SIG-M5 (cell line): ENCODE measurements around the gene HTT.
"Not testable (repeated sequence)": the region's sequence is repeated elsewhere in the genome, so short reads cannot be mapped to it uniquely, and the experiment has no call there.

Experiments
- DNase-seq: peaks from one replicate; lab custom pipeline; 2025; lab: John Stamatoyannopoulos, UW

The HTT gene

DNA sequence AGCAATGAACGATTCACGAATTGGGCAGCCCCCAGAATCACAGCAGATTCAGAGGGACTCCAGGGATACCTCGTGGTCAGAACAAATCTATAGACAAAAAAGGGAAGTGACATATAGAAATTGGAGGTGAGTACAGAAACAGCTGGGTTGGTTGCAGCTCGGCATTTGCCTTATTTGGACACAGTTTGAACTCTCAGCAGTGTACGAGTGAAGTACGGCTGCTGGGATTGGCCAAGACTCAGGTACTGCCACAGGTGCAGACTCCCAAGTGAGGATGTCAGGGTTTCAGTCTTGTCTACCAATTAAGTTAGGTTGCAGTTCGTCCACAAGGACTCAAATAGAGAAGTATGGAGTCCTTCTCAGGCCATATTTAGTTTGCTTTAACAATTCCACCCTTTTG is 28.3 kb upstream of the HTT start:
- no peak for DNase-seq

DNA sequence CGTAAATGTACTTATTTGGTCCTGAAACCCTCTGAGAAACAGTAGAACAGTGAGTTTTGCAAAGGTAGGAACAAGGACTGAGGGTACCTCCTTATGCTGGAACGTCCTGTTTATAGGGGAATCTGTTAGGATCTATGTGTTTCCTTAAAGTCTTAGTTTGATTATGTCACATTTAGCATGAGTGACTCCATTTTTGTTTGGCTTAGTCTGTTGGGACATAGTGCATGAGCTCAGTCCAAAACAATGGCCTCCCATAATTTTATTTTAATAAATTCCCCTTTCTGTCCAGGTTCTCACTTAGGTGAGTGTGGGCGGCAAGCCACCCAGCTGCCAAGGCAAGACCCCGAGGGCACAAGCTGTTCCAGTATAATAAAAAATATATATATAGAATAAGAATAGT is 27.9 kb upstream of the HTT start:
- no peak for DNase-seq

DNA sequence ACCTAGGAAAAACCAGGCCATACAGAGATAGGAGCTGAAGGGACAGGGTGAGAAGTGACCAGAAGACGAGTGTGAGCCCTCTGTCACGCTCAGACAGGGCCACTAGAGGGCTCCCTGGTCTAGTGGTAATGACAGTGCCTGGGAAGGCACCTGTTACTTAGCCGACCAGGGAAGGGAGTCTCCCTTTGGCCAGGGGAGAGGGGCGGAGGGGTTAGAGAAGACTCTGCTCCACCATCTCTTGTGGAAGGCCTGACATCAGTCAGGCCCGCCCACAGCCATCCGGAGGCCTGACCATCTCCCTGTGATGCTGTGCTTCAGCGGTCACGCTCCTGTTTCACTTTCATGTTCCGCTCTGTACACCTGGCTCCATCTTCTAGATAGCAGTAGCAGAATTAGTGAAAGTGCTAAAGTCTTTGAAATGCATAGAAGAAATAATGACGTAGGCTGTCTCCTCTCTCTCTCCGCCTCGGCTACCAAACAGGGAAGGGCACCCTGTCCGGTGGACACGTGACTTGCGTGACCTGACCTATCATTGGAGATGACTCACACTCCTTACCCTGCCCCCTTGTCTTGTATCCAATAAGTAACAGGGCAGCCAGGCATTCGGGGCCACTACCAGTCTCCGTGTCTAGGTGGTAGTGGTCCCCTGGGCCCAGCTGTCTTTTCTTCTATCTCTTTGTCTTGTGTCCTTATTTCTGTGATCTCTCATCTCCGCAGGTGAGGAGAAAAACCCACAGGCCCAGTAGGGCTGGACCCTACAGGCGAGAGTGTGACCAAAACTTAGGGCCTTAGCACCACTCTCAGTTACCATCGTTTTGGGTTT is 26.8 kb upstream of the HTT start:
- DNase-seq = no peak

DNA sequence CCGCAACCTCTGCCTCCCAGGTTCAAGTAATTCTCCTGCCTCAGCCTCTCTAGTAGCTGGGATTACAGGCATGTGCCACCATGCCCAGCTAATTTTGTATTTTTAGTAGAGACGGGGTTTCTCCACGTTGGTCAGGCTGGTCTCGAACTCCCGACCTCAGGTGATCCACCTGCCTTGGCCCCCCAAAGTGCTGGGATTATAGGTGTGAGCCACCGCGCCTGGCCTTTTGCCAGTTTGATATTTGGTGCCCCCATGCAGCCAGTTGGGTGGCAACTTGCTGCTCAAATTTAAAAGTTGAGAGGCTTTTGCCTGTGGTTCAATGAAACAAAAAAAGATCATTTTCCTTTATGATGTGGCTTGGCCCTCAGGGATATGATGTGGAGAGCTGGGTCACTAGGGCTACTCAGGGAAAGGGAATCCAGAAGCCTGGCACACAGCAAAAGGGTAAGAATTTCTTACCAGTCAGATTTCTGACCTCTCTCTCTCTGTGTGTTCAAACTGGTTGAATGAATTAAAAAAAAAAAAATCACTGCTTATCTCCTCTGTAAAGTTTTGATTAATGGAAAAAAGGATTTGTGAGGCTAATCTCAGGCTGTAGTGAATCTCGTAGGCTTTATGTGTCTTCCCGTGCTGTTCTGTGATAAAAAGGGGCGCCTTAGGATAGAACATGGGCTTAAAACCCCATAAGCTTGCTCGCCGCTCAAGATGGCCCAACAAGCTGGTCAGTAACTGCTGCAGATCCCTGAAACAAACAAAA is 23.2 kb upstream of the HTT start:
- DNase-seq = not testable (repeated sequence)

DNA sequence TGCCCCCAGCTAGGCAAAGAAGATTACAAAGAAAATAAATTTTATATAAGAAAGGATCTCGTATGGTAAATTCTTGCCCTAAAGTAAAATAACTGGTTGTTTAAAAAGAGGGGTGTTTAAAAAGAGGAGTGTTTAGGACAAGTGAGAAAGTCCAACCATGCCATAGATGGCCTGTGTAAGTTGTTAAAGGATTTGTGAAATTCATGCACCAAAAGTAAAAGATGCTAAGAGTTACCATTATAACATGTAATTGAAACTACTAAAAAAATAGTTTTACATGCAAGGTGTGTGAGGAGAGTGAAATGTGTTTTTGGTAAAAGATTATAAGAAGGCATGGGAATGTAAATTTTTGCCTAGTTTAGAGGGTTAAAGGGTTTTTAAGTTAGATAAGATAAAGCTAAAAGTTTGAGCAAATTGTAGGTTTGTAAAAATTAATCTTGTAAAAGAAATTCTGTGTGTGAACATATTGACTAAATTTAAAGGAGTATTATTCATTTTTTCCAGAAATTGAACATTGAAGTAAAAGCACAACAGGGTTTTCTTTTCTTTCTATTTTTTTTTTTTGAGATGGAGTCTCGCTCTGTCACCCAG is 20.2 kb upstream of the HTT start:
- DNase-seq = no peak

DNA sequence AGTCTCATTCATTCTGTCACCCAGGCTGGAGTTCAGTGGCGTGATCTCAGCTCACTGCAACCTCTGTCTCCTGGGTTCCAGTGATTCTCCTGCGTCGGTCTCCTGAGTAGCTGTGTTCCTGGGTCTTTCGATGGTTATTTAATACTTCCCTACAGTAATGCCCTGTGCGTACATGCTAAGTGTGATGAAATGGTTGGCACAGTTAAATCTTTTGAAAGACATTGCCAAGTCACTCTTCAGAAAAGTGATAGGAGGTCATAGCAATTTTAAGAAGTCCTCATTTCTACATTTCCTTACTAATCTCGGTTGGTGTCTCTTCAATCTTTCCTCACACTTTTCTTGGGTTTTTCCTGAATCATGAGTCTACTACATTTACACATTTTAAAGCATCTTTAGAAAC is 14.5 kb upstream of the HTT start:
- DNase-seq = no peak

DNA sequence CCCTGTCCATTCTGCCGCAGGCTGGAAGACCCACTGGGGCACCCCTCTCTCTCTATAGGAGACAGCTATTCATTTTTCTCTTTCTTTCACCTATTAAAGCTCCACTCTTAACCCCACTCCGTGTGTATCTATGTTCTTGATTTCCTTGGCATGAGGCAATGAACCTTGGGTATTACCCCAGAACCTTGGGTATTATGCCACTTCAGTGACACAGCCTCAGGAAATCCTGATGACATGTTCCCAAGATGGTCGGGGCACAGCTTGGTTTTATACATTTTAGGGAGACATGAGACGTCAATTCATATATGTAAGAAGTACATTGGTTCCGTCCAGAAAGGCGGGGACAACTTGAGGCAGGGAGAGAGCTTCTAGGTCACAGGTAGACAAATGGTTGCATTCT is 13.5 kb upstream of the HTT start:
- DNase-seq = no peak

DNA sequence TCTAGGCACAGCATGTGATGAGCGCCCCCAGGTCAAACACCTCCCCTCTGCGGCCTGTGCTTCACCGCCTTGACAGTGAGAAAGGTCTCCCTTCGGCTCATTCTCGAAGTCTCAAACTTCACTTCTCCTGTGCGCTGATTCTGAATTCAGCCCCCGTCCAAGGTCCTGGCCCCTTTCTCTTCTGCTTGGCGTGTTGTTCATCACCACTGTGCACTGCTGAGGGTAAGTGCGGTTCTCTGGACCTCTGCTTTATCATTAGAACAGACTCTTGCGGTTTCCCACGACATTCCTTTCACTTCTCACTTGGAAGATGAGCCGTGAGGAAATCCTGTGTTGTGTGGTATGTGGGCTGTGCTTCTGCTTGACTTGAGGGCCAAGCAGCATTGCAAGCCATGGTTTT is 12.0 kb upstream of the HTT start:
- DNase-seq = peak; percentile 36

DNA sequence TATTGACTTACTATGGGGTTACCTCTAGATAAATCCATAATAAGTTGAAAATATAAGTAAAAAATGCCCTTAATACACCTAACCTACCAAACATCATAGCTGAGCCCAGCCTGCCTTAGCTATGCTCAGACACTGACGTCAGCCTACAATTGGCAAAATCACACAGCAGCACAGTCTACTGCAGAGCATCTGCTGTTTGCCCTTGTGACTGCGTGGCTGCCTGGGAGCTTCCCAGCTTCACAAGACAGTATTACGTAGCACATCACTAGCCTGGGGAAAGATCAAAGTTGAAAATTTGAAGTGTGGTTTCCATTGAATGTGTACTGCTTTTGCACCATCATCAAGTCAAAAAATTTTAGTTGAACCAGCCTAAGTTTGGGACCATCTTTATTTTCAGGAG is 8.9 kb upstream of the HTT start:
- DNase-seq = no peak

DNA sequence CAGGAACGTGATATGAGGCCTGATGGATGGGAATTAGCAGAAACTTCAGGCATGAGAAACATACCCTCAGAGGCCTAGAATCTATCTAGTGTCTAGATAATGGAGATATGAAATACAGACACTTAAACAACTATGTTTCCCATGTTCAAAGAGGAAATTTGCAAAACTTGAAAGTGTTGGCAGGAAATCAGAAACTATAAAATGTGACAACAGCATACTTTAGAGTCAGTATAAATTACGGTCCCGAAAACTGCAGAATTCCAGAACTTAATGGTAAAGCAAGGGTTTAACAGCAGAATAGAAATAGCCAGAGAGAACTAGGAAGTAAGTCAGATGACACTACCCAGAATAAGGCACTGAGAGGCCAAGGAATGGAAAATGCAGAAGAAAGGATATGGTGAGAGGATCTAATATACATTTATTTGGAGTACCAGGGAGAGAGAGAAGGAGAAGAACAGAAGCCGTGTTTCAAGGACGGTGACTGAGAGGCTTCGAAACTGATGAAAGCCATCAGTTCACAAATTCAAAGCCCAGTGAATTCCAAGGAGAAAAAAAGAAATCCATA is 7.6 kb upstream of the HTT start:
- DNase-seq = no peak

DNA sequence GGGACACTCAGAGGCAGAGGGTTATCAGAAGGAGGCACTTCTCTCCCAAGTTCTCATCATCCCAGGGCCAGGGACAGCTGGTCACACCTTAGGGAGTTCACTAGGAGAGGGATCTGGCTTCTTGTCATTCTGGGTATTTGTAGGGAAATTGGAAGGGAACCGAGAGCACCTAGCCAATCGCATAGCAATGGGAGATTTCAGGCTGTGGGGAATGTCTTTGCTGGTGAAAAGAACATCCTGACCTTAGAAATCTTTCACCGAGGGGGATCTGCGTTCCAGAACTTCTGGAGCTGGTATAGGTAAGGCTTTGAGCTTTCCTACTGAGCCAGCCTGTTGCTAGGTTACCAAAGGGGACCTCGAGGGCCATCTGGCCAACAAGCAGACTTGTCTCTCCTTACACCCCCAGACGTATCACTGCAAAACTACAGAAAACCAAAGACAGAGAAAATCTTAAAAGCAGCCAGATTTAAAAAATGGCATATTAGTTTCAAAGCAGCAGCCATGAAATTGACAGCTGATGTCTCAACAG is 6.9 kb upstream of the HTT start:
- no peak for DNase-seq

DNA sequence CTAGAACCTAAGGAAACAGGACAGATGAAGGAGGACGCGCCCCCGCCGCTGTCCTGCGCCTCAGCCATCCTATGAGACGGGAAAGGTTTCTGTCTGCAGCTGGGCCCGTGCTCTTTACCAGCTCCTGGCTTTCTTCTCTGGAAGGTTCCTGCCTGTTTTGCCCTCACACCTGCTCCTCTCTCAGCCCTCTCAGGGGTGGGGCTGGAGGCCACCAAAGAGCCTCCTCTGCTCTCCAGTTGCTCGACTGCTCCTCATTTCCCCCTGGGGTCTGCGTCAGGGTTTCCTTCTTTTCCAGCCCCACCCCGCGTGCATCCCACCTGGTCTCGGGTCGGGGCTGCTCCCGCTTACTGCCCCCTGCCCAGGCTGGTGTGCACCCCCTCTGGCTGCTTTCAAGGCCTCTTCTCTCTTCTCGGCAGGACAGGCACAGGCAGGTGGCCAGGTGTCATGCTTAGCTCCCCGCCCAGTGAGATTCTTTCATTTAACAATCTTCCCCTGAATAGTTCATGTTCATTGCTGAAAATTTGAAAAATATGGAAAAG is 4.8 kb upstream of the HTT start:
- DNase-seq = no peak

DNA sequence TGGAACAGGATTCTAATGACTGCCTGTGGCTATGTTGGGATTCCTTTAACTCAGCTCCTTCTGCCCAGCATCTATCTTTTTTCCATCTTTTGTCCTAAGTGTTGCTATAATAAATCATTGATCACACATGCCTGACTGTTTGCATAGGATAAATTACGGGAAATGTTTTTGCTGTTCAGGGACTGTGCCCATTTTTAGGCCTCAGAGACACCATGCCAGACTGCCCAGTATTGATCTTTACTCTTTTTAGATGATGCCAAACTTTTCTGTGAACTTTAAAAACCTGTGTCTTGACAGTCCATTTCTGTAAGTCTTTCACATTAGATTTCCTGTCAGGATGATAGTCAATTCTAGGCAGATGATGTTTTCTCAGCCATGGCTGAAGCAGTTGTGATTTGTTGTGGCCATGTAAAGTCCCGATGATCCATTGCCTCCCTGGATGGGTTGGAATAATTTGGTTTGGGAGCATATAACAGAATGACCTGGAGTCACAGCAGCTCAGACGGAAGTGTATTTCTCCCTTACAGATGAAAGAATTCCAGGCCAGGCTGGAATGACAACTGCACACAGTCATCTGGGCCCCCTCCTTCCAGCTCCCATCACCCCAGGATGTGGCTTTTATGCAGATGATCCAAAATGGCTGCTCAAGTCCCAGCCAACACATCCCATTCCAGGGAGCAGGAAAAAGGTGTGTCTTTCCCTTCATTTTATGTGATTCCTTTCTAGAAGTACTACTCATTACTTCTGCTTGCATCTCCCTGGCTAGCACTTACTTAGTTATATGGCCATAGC is 3.6 kb upstream of the HTT start:
- no peak for DNase-seq

DNA sequence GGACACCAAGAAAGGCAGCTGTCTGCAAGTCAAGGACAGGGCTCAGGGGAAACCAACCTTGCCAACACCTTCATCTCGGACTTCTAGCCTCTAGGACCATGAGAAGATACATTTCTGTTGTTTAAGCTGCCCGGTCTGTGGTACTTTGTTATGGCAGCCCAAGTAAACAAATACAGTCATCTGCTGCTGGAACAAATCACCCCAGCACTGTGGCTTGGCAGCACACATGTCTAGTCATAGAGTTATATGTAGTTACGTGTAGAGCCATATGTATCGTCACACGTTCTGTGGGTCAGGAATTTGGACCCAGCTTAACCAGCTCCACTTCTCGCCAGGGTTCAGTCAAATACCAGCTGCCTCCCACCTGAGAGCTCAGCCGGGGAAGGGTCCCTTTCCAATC is 2.7 kb upstream of the HTT start:
- no peak for DNase-seq

DNA sequence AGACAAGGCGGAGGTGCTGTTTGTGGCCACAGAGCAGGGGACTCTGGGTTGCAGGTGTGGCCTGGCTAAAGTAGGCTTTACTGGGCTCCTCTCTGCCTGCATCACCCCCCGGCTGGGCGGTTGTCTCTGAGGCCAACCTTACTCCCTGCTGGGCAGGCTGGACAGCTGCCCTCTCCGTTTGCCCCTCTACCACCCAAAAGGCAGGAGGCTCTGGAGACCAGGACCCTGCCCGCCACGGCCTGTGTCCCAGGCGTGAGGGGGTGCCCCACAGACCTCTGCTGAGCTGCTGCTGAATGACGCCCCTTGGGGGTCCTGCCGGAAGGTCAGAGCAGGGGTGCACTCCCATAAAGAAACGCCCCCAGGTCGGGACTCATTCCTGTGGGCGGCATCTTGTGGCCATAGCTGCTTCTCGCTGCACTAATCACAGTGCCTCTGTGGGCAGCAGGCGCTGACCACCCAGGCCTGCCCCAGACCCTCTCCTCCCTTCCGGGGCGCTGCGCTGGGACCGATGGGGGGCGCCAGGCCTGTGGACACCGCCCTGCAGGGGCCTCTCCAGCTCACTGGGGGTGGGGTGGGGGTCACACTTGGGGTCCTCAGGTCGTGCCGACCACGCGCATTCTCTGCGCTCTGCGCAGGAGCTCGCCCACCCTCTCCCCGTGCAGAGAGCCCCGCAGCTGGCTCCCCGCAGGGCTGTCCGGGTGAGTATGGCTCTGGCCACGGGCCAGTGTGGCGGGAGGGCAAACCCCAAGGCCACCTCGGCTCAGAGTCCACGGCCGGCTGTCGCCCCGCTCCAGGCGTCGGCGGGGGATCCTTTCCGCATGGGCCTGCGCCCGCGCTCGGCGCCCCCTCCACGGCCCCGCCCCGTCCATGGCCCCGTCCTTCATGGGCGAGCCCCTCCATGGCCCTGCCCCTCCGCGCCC is 1.1 kb upstream of the HTT start:
- no peak for DNase-seq

DNA sequence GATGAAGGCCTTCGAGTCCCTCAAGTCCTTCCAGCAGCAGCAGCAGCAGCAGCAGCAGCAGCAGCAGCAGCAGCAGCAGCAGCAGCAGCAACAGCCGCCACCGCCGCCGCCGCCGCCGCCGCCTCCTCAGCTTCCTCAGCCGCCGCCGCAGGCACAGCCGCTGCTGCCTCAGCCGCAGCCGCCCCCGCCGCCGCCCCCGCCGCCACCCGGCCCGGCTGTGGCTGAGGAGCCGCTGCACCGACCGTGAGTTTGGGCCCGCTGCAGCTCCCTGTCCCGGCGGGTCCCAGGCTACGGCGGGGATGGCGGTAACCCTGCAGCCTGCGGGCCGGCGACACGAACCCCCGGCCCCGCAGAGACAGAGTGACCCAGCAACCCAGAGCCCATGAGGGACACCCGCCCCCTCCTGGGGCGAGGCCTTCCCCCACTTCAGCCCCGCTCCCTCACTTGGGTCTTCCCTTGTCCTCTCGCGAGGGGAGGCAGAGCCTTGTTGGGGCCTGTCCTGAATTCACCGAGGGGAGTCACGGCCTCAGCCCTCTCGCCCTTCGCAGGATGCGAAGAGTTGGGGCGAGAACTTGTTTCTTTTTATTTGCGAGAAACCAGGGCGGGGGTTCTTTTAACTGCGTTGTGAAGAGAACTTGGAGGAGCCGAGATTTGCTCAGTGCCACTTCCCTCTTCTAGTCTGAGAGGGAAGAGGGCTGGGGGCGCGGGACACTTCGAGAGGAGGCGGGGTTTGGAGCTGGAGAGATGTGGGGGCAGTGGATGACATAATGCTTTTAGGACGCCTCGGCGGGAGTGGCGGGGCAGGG is 568 bp downstream of the HTT start:
- DNase-seq = peak; percentile 41

DNA sequence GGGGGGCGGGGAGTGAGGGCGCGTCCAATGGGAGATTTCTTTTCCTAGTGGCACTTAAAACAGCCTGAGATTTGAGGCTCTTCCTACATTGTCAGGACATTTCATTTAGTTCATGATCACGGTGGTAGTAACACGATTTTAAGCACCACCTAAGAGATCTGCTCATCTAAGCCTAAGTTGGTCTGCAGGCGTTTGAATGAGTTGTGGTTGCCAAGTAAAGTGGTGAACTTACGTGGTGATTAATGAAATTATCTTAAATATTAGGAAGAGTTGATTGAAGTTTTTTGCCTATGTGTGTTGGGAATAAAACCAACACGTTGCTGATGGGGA is 1.1 kb downstream of the HTT start:
- no peak for DNase-seq

DNA sequence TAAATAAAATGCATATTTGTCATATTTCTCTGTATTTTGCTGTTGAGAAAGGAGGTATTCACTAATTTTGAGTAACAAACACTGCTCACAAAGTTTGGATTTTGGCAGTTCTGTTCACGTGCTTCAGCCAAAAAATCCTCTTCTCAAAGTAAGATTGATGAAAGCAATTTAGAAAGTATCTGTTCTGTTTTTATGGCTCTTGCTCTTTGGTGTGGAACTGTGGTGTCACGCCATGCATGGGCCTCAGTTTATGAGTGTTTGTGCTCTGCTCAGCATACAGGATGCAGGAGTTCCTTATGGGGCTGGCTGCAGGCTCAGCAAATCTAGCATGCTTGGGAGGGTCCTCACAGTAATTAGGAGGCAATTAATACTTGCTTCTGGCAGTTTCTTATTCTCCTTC is 3.3 kb downstream of the HTT start:
- no peak for DNase-seq

DNA sequence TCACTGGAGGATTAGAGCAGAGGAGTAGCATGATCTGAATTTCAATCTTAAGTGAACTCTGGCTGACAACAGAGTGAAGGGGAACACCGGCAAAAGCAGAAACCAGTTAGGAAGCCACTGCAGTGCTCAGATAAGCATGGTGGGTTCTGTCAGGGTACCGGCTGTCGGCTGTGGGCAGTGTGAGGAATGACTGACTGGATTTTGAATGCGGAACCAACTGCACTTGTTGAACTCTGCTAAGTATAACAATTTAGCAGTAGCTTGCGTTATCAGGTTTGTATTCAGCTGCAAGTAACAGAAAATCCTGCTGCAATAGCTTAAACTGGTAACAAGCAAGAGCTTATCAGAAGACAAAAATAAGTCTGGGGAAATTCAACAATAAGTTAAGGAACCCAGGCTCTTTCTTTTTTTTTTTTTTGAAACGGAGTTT is 5.2 kb downstream of the HTT start:
- no peak for DNase-seq
